ENCODE measurements around the gene TBPL2.

Gene TBPL2

DNA sequence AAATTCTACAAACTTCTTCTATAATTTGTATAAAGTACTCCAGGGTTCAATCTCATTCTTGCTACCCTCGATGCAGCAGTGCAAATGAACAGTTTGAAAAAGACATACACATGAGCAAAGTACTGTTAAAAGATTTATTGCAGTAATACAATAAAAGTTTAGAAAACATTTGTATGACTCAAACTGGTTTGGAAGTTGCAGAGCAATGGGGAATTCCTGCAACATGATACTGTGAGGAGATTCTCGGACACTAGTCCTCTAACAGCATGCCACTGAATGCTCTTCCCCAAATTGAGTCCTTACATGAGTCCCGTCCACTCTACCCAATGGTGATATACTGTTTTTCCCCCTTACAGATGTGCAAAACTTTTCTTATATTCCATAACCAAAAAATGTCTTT, 74.1 kb downstream of the TBPL2 start:
- H3K4me3 ChIP-seq (ENCODE audit: low read depth, low read length) = no peak overlapping the region
- DNase-seq (ENCODE audit: low read depth) = no peak
- in situ Hi-C loops (cut with HindIII; ENCODE audit: low sequenced_read_pairs) = no loop called here
- TF ChIP-seq, protein P1, sequence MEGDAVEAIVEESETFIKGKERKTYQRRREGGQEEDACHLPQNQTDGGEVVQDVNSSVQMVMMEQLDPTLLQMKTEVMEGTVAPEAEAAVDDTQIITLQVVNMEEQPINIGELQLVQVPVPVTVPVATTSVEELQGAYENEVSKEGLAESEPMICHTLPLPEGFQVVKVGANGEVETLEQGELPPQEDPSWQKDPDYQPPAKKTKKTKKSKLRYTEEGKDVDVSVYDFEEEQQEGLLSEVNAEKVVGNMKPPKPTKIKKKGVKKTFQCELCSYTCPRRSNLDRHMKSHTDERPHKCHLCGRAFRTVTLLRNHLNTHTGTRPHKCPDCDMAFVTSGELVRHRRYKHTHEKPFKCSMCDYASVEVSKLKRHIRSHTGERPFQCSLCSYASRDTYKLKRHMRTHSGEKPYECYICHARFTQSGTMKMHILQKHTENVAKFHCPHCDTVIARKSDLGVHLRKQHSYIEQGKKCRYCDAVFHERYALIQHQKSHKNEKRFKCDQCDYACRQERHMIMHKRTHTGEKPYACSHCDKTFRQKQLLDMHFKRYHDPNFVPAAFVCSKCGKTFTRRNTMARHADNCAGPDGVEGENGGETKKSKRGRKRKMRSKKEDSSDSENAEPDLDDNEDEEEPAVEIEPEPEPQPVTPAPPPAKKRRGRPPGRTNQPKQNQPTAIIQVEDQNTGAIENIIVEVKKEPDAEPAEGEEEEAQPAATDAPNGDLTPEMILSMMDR (IDR thresholded peaks at IDR 0.05; ENCODE audit: low read depth, low read length, missing control alignments) = no peak

Measured in astrocyte of the cerebellum (primary cell).